ENCODE data around the gene COL21A1. TPM values are rescaled to one million over a fixed set of nuclear protein-coding genes. Genes with fewer than 3 reads are reported as not detected.

COL21A1 gene
- total RNA-seq, 4 donors from 2014 or later: 8.3 to 22.2 (median 9.0) TPM

GRCh38 chr6:56009636-56010035 is 237.7 kb downstream of the COL21A1 start:
- intact Hi-C loops (cut with DNase I): no loop called here
- H3K27ac ChIP-seq (replicated peaks in 1 of 4): no peak overlapping the region
- WGBS: 83% methylated on average over 2 of the region's 2 CpGs

More at GRCh38 chr6:56009636-56010035, 237.7 kb downstream of the COL21A1 start:
- H3K9me3 ChIP-seq: no peaks in the 10 kb centered on the region
- no peak overlapping the region for H3K4me3 ChIP-seq
- no peaks in the 10 kb centered on the region for H3K27me3 ChIP-seq
- no peak for TF ChIP-seq EP300 (IDR thresholded peaks at IDR 0.05)
- TF ChIP-seq POLR2AphosphoS5 (IDR thresholded peaks at IDR 0.05): no peak
- no peak for TF ChIP-seq POLR2A (IDR thresholded peaks at IDR 0.05; ENCODE audit: low read depth)
- TF ChIP-seq, protein P1, sequence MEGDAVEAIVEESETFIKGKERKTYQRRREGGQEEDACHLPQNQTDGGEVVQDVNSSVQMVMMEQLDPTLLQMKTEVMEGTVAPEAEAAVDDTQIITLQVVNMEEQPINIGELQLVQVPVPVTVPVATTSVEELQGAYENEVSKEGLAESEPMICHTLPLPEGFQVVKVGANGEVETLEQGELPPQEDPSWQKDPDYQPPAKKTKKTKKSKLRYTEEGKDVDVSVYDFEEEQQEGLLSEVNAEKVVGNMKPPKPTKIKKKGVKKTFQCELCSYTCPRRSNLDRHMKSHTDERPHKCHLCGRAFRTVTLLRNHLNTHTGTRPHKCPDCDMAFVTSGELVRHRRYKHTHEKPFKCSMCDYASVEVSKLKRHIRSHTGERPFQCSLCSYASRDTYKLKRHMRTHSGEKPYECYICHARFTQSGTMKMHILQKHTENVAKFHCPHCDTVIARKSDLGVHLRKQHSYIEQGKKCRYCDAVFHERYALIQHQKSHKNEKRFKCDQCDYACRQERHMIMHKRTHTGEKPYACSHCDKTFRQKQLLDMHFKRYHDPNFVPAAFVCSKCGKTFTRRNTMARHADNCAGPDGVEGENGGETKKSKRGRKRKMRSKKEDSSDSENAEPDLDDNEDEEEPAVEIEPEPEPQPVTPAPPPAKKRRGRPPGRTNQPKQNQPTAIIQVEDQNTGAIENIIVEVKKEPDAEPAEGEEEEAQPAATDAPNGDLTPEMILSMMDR (IDR thresholded peaks at IDR 0.05): no peak
- DNase-seq (ENCODE audit: extremely low spot score): no peak
- no peaks in the 10 kb centered on the region for H3K4me1 ChIP-seq
- H3K36me3 ChIP-seq: no peaks in the 10 kb centered on the region

Small RNAs within 50 kb of the gene (small RNA-seq; reads per million reads assigned to genes)
- 0 reads per million in 3 donors for gene DHFRP6

Data from esophagus muscularis mucosa (tissue), 4 donors.